ENCODE results near the gene PEPD.

Gene PEPD

DNA sequence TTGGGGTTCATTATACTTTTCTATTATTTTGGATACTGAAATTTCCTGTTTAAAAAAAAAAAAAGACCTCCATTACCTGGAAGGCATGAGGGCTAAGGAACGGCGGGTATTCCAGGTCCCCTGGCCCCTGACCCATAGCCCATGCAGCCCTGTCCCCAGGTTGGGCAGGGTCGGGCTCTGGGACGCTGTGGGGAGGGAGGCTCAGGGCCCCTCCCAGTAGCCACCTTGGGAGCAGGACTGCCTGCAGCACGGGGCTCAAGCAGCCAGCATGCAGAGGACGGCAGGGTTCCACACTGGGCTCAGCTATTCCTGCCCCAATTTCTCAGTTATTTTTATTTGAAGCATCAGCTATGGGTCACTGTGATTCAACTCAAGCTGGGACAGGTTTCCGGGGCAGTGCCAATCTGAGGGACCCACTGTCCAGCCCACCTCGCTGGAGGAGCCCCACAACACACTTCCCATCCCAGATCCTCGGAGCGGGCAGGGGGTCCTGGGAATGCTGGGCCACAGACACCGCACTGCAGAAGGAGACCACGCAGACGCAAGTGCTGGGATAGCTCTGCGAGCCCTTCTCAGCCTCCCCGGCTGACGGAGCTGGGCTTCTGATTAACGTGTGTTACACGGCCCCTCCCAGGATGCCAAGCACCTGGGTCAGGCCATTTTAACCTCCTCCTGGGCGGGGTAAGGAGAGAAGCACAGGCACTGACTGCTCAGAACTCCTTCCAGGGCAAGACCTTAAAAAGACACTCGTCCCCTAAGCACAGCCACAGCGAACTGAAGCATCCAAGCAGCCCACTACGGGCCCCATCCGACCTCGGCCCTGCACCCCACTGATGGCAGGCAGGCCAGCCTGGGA lies 60.1 kb downstream of the PEPD start:
- TF ChIP-seq ZNF274 (IDR thresholded peaks at IDR 0.05; ENCODE audit: low read depth, low read length), result no peak
- H3K4me3 ChIP-seq (ENCODE audit: low read length), result no peak overlapping the region

DNA sequence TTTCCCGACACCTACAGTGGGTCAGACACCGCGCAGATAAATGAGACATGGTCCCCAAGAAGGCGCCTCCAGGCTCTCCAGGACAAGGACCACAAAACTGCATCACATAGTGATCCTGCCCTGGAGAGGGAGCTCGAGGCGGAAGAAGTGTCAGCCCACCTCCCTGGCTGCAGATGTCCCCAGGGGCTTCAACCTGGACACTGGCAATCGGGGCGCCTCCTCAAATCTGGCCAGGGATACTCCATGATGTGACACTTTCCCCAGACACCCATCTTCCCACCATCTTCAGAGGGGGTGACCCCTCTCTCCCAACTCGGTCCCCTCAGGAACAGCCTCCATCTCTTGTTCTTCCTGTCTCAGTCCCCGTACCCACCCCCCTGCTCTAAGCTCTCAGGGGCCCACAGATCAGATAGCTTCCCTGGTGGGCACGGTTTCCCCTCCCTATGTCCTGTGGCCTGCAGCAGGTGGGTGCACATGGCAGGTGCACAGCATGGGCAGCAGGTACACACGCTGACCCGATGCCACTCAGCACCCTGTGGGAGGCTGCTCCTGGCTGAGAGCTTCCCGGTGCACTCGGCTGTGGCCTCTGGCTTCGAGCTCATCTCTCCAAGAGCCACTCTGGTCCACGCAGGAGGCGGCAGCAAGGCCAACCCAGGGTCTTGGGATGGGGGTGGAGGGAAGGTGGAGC lies 61.2 kb downstream of the PEPD start:
- no peak overlapping the region for H3K4me3 ChIP-seq (ENCODE audit: low read length)
- TF ChIP-seq ZNF274 (IDR thresholded peaks at IDR 0.05; ENCODE audit: low read depth, low read length), result no peak

- no peak for TF ChIP-seq ZNF274 (IDR thresholded peaks at IDR 0.05; ENCODE audit: low read depth, low read length)
Measured at GRCh38 chr19:33459222-33460090, 62.1 kb downstream of the PEPD start.

GRCh38 chr19:33458807-33459206 lies 62.8 kb downstream of the PEPD start:
- TF ChIP-seq ZNF274 (IDR thresholded peaks at IDR 0.05; ENCODE audit: low read depth, low read length), result no peak
- H3K4me3 ChIP-seq (ENCODE audit: low read length), result no peak overlapping the region

More at GRCh38 chr19:33459222-33460090, 62.1 kb downstream of the PEPD start:
- no peak overlapping the region for H3K4me3 ChIP-seq (ENCODE audit: low read length)

DNA sequence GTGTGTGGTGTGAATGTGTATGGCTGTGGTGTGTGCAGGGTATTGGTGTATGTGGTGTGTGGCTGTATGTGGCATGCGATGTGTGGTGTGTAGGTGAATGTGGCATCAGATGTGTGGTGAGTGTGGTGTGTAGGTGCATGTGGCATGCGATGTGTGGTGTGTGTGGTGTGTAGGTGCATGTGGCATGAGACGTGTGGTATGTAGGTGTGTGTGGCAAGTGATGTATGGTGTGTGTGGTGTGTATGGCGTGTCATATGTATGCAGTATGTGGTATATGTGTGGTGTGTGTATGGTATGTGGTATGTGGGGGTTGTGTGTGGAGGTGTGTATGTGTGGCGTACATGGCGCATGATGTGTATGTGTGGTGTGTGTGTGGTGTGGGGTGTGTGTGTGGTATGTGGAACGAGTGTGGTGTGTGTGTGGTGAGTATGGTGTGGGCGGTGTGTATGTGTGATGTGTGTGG lies 63.4 kb downstream of the PEPD start:
- TF ChIP-seq ZNF274 (IDR thresholded peaks at IDR 0.05; ENCODE audit: low read depth, low read length), result no peak

DNA sequence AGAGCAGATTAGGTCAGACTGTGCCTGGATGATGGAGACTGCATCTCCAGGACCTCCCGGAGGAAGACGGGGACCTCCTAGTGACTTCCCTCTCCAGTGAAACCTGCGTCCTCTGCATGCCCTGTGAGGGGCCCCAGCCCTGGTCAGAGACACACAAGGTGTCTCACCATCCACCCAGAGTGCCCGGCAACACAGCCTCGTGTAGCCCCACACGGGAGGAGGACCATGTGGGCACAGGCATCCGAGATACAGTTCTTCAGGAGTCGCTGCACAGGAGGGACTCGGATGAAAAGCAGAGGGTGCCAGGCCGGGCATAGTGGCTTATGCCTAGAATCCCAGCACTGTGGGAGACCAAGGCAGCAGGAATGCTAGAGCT lies 64.8 kb downstream of the PEPD start:
- no peak overlapping the region for H3K4me3 ChIP-seq (ENCODE audit: low read length)
- TF ChIP-seq ZNF274 (IDR thresholded peaks at IDR 0.05; ENCODE audit: low read depth, low read length), result no peak

More for the DNA sequence above, 63.4 kb downstream of the PEPD start:
- H3K4me3 ChIP-seq (ENCODE audit: low read length), result no peak overlapping the region

GRCh38 chr19:33456076-33456844 lies 65.3 kb downstream of the PEPD start:
- no peak overlapping the region for H3K4me3 ChIP-seq (ENCODE audit: low read length)
- TF ChIP-seq ZNF274 (IDR thresholded peaks at IDR 0.05; ENCODE audit: low read depth, low read length), result no peak

- no peak overlapping the region for H3K4me3 ChIP-seq (ENCODE audit: low read length)
- TF ChIP-seq ZNF274 (IDR thresholded peaks at IDR 0.05; ENCODE audit: low read depth, low read length), result no peak
Measured at GRCh38 chr19:33453265-33453664, 68.3 kb downstream of the PEPD start.

DNA sequence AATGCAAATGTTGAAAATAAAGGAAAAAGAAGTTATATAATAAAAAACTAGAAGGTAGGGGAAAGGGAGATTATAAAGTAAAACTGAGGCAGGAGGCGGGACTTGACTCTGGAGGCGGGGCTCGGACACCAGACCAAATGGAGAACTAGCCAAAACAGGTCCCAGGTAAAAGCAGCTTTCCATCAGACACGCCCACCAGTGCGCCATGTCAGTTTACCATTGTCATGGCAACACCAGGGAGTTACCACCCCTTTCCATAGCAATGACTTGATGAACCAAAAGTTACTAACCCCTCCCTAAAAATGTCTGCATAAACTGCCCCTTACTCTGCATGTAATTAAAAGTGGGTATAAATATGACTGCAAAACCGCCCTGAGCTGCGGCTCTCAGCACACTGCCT lies 70.9 kb downstream of the PEPD start:
- no peak for TF ChIP-seq ZNF274 (IDR thresholded peaks at IDR 0.05; ENCODE audit: low read depth, low read length)
- H3K4me3 ChIP-seq (ENCODE audit: low read length), result no peak overlapping the region

DNA sequence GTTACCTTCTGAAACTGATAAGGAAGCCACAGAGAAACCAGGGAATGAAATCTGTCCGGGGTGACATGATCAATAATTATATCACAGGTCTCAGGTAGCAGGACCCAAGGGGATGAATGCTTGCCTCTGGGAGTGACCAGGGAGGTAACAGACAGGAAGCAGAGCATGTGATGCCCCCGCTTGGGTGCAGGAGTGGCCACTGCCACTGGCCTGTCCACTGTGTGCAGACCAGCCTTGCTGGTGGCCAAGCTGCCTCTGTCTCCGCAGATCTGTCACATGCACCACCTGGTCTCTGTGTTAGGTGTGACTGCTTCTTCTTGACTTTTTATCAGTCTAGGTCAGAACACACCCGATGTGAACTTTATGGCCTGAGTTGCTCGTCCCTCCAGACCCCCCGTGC lies 71.8 kb downstream of the PEPD start:
- no peak overlapping the region for H3K4me3 ChIP-seq (ENCODE audit: low read length)
- TF ChIP-seq ZNF274 (IDR thresholded peaks at IDR 0.05; ENCODE audit: low read depth, low read length), result no peak

DNA sequence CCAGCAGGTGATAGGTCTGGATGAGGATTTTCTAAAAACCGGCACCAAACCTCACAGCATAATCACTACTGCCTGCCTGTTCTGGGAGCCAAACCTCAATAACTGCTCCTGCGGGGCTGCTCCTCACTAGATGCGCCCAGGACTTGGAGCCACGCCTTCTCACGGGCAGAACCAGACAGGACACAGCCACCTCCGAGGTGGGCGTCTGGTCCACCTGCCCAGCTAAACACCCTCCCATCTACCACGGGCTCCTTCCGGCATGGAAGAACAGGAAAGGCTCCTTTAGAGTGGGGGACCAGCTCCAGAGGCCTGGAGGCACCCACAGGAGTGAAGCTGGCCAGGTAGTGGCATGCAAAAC lies 73.5 kb downstream of the PEPD start:
- no peak overlapping the region for H3K4me3 ChIP-seq (ENCODE audit: low read length)

DNA sequence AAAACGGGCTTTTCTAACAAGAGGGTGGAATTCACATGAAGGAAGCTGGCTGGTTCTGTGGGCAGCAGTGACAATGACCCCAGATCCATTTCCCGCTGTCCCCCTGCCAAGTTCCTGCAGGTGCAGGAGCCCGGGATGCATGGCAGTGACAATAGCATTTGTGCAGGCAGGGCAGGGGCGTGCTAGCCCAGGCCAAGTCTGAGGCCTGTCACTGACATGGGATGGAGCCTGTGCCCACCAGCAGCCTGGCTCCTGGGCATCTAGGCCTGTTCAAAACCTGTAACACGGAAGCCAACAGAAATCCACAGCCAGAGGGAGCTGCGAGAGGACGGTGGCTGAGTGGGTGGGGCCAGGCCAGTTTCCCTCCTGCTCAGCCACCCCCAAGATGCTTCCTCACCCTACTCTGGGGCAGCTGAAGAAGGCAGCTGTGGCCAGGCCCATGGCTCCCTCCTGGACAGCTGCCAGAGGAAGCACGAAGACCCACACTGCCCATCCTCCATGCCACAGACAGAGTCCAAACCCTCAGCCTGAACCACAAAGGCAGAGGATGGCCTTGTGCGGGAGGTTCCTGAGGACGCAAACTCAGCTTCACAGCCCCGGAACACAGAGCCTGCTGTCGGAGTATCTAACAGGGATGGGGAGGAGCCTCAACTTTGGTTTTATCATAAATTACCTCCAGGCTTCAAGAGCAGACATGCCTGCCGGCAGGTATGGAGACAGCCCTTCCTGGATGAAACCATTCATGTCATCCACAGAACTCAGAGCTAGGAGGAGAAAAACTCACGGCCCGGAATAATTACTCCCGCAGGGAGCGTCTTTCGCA lies 74.0 kb downstream of the PEPD start:
- H3K4me3 ChIP-seq (ENCODE audit: low read length), result no peak overlapping the region
- no peak for TF ChIP-seq ZNF274 (IDR thresholded peaks at IDR 0.05; ENCODE audit: low read depth, low read length)

More for the DNA sequence above, 73.5 kb downstream of the PEPD start:
- TF ChIP-seq ZNF274 (IDR thresholded peaks at IDR 0.05; ENCODE audit: low read depth, low read length), result no peak
